HepG2 (cell line): ENCODE data around the gene RHOT2. TPM values are rescaled to one million over a fixed set of nuclear protein-coding genes. Genes with fewer than 3 reads are reported as not detected.
A peak's percentile ranks its signal among the peaks of the same experiment; 100 is the strongest.

ENCODE experiments used
- ATAC-seq: fragments of 200-7000 bp; cut with Tn5 transposase; 3 replicates; pipeline ENCODE4 v1.9.1; 2020; ENCODE audit warnings: mild to moderate bottlenecking, moderate library complexity
- BruUV-seq: library from RNA; stranded (reverse); fragments of 400-500 nt; replicated peaks from 2 replicates; lab custom pipeline; 2021; lab: Mats Ljungman, UMichigan
- CTCF ChIA-PET: fragments of 300-600 bp; formaldehyde crosslinking; extraction: SDS; loops from one replicate; lab custom pipeline; 2021; ENCODE audit warnings: low total read pairs, inconsistent platforms, low intra/inter-chr PET ratio; lab: Yijun Ruan, JAX
- POLR2A ChIA-PET: fragments of 350-600 bp; sonication (Branson Sonifier 250); formaldehyde crosslinking; loops from one replicate; lab custom pipeline; 2020; ENCODE audit warnings: antibody characterized with exemption, inconsistent platforms; lab: Yijun Ruan, JAX
- DNase-seq: peaks from one replicate; pipeline ENCODE4 v3.0.0-alpha.2; 2015; ENCODE audit warnings: low spot score
- FAIRE-seq: peaks from 3 replicates; lab custom pipeline; 2011; peaks lifted over from hg19 to GRCh38; lab: Jason Lieb, UNC
- H2AFZ ChIP-seq: one replicate; pipeline ENCODE4 v1.6.1; 2011; ENCODE audit warnings: low read length, inconsistent platforms
- H3K27ac ChIP-seq: fragments of 300-600 bp; 3 replicates; pipeline ENCODE4 v1.8.0; 2011; ENCODE audit warnings: mixed run types, mild to moderate bottlenecking, mixed read lengths, low read length, inconsistent platforms; ENCODE audit not compliant: insufficient read depth; ENCODE audit errors: extremely low read length
- H3K27me3 ChIP-seq, 2 experiments: fragments of 200-600 bp in 1 of 2; 2 replicates in 1 of 2; 3 replicates in 1 of 2; pipeline versions ENCODE4 v1.6.0 to v1.8.0; 2011; ENCODE audit warnings: low read length in 2 of 2, mild to moderate bottlenecking in 2 of 2, moderate library complexity in 2 of 2, inconsistent platforms in 1 of 2; ENCODE audit not compliant: insufficient read depth in 2 of 2, control insufficient read depth in 1 of 2
- H3K36me3 ChIP-seq, 2 experiments: fragments of 200-600 bp in 1 of 2; replicated peaks in 1 of 2; 2 replicates in 1 of 2; 3 replicates in 1 of 2; pipeline versions ENCODE4 v1.5.1 to v1.8.0; 2011; ENCODE audit warnings: low read length in 2 of 2, inconsistent platforms in 1 of 2; ENCODE audit not compliant: insufficient read depth in 2 of 2, control insufficient read depth in 1 of 2
- H3K4me1 ChIP-seq: 2 replicates; pipeline ENCODE4 v1.5.1; 2012; ENCODE audit warnings: low read length, inconsistent platforms; ENCODE audit not compliant: insufficient read depth
- H3K4me2 ChIP-seq: 2 replicates; pipeline ENCODE4 v1.6.0; 2011; ENCODE audit warnings: low read depth, low read length, inconsistent platforms
- H3K4me3 ChIP-seq, 3 experiments: fragments of 200-600 bp in 1 of 3; sonication (generic), shearing (Covaris generic) in 1 of 3; replicated peaks in 1 of 3; 2 replicates each; pipeline ENCODE4 v1.5.1; 2011 to 2016; ENCODE audit warnings: low read length in 3 of 3, inconsistent platforms in 2 of 3, low read depth in 2 of 3, mild to moderate bottlenecking in 2 of 3, control low read depth in 1 of 3, mixed read lengths in 1 of 3; ENCODE audit not compliant: insufficient read depth in 1 of 3
- H3K79me2 ChIP-seq: one replicate; pipeline ENCODE4 v1.6.1; 2011; ENCODE audit warnings: low read length, inconsistent platforms; ENCODE audit not compliant: insufficient read depth
- H3K9ac ChIP-seq: 2 replicates; pipeline ENCODE4 v1.6.0; 2011; ENCODE audit warnings: mild to moderate bottlenecking, low read depth, low read length, inconsistent platforms; ENCODE audit not compliant: insufficient read depth
- H3K9me3 ChIP-seq: 2 replicates; pipeline ENCODE4 v1.5.1; 2012; ENCODE audit warnings: mild to moderate bottlenecking, low read length
- H4K20me1 ChIP-seq: 2 replicates; pipeline ENCODE4 v1.6.0; 2011; ENCODE audit warnings: inconsistent platforms, mild to moderate bottlenecking, low read length, moderate library complexity; ENCODE audit not compliant: insufficient read depth
- AGO2 ChIP-seq: fragments of 200-400 bp; formaldehyde crosslinking; optimal IDR thresholded peaks from 2 replicates; pipeline ENCODE3; 2017; ENCODE audit warnings: mild to moderate bottlenecking, low read depth, low read length, moderate library complexity
- BRD4 ChIP-seq: sonication (generic); formaldehyde crosslinking; IDR thresholded peaks from 2 replicates; pipeline ENCODE4 v1.4.0; 2020; ENCODE audit warnings: missing genetic modification reagents
- ETV5 ChIP-seq: IDR thresholded peaks from 2 replicates; pipeline ENCODE4 v1.6.1; 2018; ENCODE audit warnings: missing biosample characterization, missing genetic modification reagents, inconsistent platforms, borderline replicate concordance
- ZFX ChIP-seq: sonication (generic); formaldehyde crosslinking; IDR thresholded peaks from 2 replicates; pipeline ENCODE4 v1.4.0; 2020; ENCODE audit warnings: mild to moderate bottlenecking, low read depth, missing genetic modification reagents, moderate library complexity
- ZZZ3 ChIP-seq: sonication (generic); formaldehyde crosslinking; IDR thresholded peaks from 2 replicates; pipeline ENCODE4 v1.4.0; 2020; ENCODE audit warnings: missing genetic modification reagents, mild to moderate bottlenecking, borderline replicate concordance
- WGBS: methylation state at CpG from one replicate; pipeline ENCODE4 v1.1.6; 2017; ENCODE audit warnings: low lambda C conversion rate; 5-methylcytosine and 5-hydroxymethylcytosine counted together
- in situ Hi-C: cut with HindIII; loops from 2 replicates; pipeline ENCODE4 v1.10.0; 2017; ENCODE audit warnings: low pct_unique_long_range_greater_than_20kb; ENCODE audit not compliant: extremely low pct_ligation_motif_present
- intact Hi-C: fragments of 100-400 bp; cut with micrococcal nuclease; formaldehyde crosslinking; loops from one replicate; pipeline ENCODE4 v1.10.0; 2022; ENCODE audit not compliant: unreplicated experiment
- polyA plus RNA-seq, 8 experiments: library from polyadenylated mRNA; depleted of rRNA in 3 of 8; stranded (reverse) in 7 of 8; unstranded in 1 of 8; fragments of >200 nt; fragmentation: Illumina TruSeq in 4 of 8; extraction: Trizol in 4 of 8; gene quantifications; 2 replicates each; pipeline versions ENCODE4 v1.2.1 to v1.2.3, GENCODE V29; 2011 to 2016; ENCODE audit warnings: low read depth in 4 of 8, missing spikeins in 1 of 8, mixed read lengths in 1 of 8; ENCODE audit not compliant: insufficient read depth in 1 of 8
- total RNA-seq, 5 experiments: library from RNA; depleted of rRNA; stranded (reverse); fragments of >200 nt; fragmentation: Illumina TruSeq; extraction: Trizol; gene quantifications; 2 replicates each; pipeline ENCODE4 v1.2.3, GENCODE V29; 2016; ENCODE audit warnings: low read depth in 1 of 5
- TF ChIP-seq, protein P1 (sequence below): sonication (generic); formaldehyde crosslinking; conservative IDR thresholded peaks from 2 replicates; pipeline ENCODE4 v1.4.0; 2020; ENCODE audit warnings: mild to moderate bottlenecking, missing genetic modification reagents, moderate library complexity
- TF ChIP-seq, protein P2 (sequence below): sonication (generic); formaldehyde crosslinking; IDR thresholded peaks from 2 replicates; pipeline ENCODE4 v1.5.0; 2020; ENCODE audit warnings: missing genetic modification reagents, mild to moderate bottlenecking, borderline replicate concordance
- TF ChIP-seq, protein P3 (sequence below): sonication (generic); formaldehyde crosslinking; IDR thresholded peaks from 2 replicates; pipeline ENCODE4 v1.4.0; 2020; ENCODE audit warnings: missing genetic modification reagents

Gene RHOT2
- total and polyA plus RNA-seq, 2 of the 13 experiments (the other 11 are each of a cell fraction or from before 2014, with no cell fraction given): 63.6 to 76.9 TPM

DNA sequence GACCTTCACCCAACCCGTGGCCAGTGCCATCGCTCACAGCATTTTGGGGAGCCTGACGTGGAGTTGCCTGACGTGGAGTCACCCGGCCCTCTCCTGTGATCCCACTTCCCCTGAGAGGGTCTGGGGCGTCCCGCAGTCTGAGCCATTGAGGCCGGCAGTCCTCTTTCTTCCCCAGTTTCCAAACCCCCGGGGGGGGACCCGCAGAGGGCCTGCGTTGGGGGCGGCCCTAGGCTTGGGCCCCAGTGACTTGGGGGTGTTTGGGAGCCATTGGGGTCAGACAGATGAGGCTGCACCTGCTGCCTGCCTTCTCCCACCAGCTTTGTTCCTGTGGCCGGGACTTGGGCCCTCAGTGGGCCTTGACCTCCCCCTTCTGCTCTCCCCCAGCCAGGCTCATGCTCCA lies 1.7 kb downstream of the RHOT2 start:
- Histone ChIP-seq H3K27ac (no peak overlapping the region), H3K4me3 (peak overlapping the region in 2 of 3 experiments; percentile 87 to 96; a peak in 2 of 6 replicates), H3K27me3 (no peaks in the 10 kb centered on the region), H3K9ac (peak overlapping the region; percentile 93), H3K4me2 (peak overlapping the region; percentile 92), H3K36me3 (peaks cover 22 to 42% of the 10 kb centered on the region in 2 experiments; a peak in 4 of 5 replicates), H4K20me1 (no peaks in the 10 kb centered on the region), H3K9me3 (no peaks in the 10 kb centered on the region), H2AFZ (no peak overlapping the region), H3K79me2 (peaks cover 17% of the 10 kb centered on the region), H3K4me1 (peaks cover 24% of the 10 kb centered on the region)
- intact Hi-C loops (no loop called here), in situ Hi-C loops (no loop called here)
- TF ChIP-seq ZFX: no peak
- TF ChIP-seq, protein P1, sequence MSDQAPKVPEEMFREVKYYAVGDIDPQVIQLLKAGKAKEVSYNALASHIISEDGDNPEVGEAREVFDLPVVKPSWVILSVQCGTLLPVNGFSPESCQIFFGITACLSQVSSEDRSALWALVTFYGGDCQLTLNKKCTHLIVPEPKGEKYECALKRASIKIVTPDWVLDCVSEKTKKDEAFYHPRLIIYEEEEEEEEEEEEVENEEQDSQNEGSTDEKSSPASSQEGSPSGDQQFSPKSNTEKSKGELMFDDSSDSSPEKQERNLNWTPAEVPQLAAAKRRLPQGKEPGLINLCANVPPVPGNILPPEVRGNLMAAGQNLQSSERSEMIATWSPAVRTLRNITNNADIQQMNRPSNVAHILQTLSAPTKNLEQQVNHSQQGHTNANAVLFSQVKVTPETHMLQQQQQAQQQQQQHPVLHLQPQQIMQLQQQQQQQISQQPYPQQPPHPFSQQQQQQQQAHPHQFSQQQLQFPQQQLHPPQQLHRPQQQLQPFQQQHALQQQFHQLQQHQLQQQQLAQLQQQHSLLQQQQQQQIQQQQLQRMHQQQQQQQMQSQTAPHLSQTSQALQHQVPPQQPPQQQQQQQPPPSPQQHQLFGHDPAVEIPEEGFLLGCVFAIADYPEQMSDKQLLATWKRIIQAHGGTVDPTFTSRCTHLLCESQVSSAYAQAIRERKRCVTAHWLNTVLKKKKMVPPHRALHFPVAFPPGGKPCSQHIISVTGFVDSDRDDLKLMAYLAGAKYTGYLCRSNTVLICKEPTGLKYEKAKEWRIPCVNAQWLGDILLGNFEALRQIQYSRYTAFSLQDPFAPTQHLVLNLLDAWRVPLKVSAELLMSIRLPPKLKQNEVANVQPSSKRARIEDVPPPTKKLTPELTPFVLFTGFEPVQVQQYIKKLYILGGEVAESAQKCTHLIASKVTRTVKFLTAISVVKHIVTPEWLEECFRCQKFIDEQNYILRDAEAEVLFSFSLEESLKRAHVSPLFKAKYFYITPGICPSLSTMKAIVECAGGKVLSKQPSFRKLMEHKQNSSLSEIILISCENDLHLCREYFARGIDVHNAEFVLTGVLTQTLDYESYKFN (CRISPR knock-in tag): no peak
- TF ChIP-seq, protein P2, sequence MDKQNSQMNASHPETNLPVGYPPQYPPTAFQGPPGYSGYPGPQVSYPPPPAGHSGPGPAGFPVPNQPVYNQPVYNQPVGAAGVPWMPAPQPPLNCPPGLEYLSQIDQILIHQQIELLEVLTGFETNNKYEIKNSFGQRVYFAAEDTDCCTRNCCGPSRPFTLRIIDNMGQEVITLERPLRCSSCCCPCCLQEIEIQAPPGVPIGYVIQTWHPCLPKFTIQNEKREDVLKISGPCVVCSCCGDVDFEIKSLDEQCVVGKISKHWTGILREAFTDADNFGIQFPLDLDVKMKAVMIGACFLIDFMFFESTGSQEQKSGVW: no peak
- no peak for TF ChIP-seq ETV5 (CRISPR knock-in tag)
- TF ChIP-seq ZZZ3 (CRISPR knock-in tag): no peak
- TF ChIP-seq AGO2: peak; percentile 17
- TF ChIP-seq BRD4: 0 out of 2 replicates have a peak, but pooled peaks have one; percentile 24
- TF ChIP-seq, protein P3, sequence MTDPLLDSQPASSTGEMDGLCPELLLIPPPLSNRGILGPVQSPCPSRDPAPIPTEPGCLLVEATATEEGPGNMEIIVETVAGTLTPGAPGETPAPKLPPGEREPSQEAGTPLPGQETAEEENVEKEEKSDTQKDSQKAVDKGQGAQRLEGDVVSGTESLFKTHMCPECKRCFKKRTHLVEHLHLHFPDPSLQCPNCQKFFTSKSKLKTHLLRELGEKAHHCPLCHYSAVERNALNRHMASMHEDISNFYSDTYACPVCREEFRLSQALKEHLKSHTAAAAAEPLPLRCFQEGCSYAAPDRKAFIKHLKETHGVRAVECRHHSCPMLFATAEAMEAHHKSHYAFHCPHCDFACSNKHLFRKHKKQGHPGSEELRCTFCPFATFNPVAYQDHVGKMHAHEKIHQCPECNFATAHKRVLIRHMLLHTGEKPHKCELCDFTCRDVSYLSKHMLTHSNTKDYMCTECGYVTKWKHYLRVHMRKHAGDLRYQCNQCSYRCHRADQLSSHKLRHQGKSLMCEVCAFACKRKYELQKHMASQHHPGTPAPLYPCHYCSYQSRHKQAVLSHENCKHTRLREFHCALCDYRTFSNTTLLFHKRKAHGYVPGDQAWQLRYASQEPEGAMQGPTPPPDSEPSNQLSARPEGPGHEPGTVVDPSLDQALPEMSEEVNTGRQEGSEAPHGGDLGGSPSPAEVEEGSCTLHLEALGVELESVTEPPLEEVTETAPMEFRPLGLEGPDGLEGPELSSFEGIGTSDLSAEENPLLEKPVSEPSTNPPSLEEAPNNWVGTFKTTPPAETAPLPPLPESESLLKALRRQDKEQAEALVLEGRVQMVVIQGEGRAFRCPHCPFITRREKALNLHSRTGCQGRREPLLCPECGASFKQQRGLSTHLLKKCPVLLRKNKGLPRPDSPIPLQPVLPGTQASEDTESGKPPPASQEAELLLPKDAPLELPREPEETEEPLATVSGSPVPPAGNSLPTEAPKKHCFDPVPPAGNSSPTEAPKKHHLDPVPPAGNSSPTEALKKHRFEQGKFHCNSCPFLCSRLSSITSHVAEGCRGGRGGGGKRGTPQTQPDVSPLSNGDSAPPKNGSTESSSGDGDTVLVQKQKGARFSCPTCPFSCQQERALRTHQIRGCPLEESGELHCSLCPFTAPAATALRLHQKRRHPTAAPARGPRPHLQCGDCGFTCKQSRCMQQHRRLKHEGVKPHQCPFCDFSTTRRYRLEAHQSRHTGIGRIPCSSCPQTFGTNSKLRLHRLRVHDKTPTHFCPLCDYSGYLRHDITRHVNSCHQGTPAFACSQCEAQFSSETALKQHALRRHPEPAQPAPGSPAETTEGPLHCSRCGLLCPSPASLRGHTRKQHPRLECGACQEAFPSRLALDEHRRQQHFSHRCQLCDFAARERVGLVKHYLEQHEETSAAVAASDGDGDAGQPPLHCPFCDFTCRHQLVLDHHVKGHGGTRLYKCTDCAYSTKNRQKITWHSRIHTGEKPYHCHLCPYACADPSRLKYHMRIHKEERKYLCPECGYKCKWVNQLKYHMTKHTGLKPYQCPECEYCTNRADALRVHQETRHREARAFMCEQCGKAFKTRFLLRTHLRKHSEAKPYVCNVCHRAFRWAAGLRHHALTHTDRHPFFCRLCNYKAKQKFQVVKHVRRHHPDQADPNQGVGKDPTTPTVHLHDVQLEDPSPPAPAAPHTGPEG (CRISPR knock-in tag): no peak
- CTCF ChIA-PET: no interaction called here
- ATAC-seq (no peak), FAIRE-seq (no peak), DNase-seq (no peak)
- POLR2A ChIA-PET: no interaction called here
- BruUV-seq: no TSS peak
- WGBS: 94% methylated on average over 2 of the region's 13 CpGs
